HL-60 (cell line): ENCODE results near the gene GPC4.

Source experiments
- CTCF ChIP-seq: IDR thresholded peaks from one replicate; pipeline ENCODE4 v1.5.1; 2011; ENCODE audit warnings: low read length, control low read depth, inconsistent platforms; ENCODE audit not compliant: insufficient read depth
- POLR2AphosphoS5 ChIP-seq: IDR thresholded peaks from 2 replicates; pipeline ENCODE4 v1.6.1; 2012; ENCODE audit warnings: low read depth
- REST ChIP-seq: IDR thresholded peaks from 2 replicates; pipeline ENCODE4 v1.6.1; 2012; ENCODE audit warnings: low read depth; ENCODE audit not compliant: insufficient replicate concordance

DNA sequence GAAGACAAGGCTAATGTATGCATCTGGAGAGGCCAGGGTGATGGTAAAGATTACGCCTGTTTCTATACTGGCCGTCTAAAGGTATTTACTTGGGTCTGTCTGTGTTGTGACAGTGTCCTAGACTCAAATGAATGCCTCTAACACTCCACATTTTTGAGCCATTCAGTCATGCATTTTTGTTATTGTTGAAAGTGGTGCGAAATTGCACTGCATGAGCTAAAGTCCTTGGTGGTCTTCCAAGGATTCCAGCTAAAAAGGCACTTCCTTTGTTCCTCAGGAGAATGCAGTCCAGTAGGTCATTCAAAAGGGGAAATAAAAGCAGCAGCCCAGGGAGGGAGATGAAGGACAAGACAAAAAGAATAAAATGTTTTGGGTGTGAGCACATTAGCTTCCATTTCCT is 3.0 kb downstream of the GPC4 start:
- no peak for TF ChIP-seq CTCF
- no peak for TF ChIP-seq REST
- no peak for TF ChIP-seq POLR2AphosphoS5
